HG03139 (cell line): ENCODE measurements around the gene ZNF462.

ENCODE experiments used
- ATAC-seq: cut with Tn5 transposase; IDR thresholded peaks from one replicate; pipeline ENCODE4 v1.9.1; 2021; ENCODE audit not compliant: unreplicated experiment

ZNF462 gene

GRCh38 chr9:106922026-106922425 is 59.1 kb downstream of the ZNF462 start:
- ATAC-seq, result no peak

GRCh38 chr9:106925392-106925791 is 62.4 kb downstream of the ZNF462 start:
- ATAC-seq, result no peak

DNA sequence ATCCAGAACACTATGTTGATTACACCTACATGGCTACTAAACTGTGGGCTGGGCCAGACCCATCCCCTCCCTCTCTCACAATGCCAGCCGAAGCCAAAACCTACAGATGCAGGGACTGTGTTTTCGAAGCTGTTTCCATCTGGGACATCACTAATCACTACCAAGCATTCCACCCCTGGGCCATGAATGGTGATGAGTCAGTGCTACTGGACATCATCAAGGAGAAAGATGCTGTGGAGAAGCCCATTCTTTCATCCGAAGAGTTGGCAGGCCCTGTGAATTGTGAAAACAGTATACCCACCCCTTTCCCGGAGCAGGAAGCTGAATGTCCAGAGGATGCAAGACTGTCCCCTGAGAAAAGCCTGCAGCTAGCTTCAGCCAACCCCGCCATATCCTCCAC is 65.0 kb downstream of the ZNF462 start:
- no peak for ATAC-seq

DNA sequence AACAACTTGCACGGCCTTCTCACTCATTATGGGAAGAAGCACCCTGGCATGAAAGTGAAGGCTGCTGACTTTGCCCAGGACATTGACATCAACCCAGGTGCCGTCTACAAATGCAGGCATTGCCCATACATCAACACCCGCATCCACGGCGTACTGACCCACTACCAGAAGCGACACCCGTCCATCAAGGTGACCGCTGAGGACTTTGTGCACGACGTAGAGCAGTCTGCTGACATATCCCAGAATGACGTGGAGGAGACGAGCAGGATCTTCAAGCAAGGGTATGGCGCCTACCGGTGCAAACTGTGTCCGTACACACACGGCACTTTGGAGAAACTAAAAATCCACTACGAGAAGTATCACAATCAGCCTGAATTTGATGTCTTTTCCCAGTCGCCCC is 65.4 kb downstream of the ZNF462 start:
- ATAC-seq, result no peak

DNA sequence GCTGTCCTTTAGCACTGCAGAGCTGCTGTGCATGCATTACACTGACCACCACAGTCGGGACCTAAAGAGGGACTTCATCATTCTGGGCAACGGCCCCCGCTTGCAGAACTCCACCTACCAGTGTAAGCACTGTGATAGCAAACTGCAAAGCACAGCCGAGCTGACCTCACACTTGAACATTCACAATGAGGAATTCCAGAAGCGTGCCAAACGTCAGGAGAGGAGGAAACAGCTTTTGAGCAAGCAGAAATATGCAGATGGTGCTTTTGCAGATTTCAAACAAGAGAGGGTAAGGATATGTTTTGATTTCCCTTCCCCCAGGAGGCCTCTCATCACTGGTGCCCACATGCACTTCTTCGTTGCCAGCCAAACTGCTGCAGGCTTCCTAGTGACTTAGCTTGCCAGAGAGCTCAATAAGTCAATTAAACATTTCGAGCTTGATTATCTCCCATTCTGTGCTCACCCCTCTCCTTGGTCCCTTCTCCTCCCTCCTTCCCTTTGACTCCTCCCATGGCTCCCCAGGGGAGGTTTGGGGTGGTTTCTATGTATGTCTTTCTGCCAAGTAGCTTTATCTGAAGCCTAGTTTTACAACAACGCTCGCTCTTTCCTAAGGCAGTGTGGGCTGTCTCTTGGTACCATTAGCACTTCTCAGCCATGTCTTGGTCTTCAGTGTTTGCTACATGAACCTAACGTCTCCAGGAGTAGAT is 66.7 kb downstream of the ZNF462 start:
- ATAC-seq, result no peak

GRCh38 chr9:106930477-106930876 is 67.5 kb downstream of the ZNF462 start:
- ATAC-seq, result no peak

- no peak for ATAC-seq
Observed at GRCh38 chr9:106931466-106931865, 68.5 kb downstream of the ZNF462 start.

- no peak for ATAC-seq
Observed at GRCh38 chr9:106932178-106932577, 69.2 kb downstream of the ZNF462 start.

DNA sequence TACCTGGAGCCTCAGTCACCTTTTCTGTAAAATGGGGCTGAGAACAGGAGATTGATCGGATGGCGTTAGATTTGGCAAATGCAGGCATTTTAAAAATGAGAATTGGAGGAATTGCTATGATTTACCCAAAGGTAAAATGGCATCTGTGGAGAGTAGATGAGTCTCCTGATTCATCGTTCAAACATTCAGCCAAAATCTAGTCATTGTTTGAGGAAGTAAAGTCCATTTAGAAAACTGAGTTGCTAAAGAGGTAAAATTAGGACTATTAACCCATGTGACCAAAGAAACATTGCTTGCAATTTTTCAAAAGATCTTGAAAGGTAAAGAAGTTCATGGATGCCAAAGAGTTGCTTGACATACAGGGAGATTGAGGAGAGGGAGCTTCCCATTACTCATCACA is 69.7 kb downstream of the ZNF462 start:
- ATAC-seq, result no peak

GRCh38 chr9:106933470-106933869 is 70.5 kb downstream of the ZNF462 start:
- no peak for ATAC-seq

DNA sequence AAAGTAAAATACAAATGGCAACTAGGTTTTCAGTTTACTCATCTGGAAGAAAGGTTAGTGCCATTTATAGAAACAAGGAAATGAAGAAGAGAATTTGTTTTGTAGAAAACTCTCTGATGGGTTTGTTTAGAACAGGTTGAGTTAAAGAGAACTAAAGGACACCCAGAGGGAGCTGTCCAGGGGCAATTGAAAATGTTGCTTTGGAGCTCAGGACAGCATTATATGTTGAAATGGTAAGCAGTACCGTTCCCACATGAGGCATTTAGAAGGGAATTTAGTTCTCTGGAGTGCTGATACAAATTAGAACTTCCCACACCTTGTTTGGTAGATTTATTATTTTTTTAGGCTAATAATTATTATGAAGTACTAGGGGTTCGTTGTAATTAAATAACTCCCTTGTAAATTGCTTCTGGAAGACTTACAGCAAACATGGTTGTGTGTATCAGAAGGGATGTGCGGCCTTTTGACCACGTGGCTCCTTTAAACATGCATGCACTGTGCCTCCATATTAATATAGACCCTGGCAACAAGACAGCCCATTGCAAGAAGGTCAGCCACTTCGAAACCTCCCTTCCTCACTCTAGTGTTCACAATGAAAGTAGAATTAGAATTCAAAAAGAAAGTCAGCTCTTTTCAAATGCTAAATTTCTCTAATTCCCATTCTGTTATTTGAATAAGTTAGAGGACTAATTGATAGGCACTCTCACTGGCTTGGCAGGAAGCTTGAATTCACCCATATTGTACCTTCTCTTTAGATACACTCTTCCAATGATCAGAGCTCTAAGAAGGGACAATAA is 71.7 kb downstream of the ZNF462 start:
- ATAC-seq, result no peak

- ATAC-seq, result no peak
Observed at GRCh38 chr9:106936680-106937079, 73.7 kb downstream of the ZNF462 start.

DNA sequence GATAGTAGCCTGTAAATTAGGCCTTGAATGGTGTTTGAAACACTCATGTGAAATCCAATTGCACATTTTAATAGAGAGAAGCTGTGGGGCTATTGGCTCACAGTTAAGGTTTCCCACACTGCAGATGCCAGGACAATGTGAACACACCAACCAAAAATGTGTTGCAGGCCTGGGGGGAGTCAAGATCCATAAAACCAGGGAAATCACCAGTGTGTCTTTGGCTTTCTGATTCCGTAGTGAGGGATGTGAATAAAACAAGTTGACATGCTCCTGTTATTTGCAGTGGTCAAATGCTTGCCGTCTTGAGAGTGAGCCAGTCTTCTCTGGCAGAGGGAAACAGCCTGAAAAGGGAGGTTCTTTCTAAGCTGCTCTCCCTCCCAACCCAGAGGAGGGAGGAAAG is 79.0 kb downstream of the ZNF462 start:
- no peak for ATAC-seq

- ATAC-seq, result no peak
Observed at GRCh38 chr9:106945727-106946660, 83.0 kb downstream of the ZNF462 start.

- no peak for ATAC-seq
Observed at GRCh38 chr9:106947106-106947900, 84.3 kb downstream of the ZNF462 start.

DNA sequence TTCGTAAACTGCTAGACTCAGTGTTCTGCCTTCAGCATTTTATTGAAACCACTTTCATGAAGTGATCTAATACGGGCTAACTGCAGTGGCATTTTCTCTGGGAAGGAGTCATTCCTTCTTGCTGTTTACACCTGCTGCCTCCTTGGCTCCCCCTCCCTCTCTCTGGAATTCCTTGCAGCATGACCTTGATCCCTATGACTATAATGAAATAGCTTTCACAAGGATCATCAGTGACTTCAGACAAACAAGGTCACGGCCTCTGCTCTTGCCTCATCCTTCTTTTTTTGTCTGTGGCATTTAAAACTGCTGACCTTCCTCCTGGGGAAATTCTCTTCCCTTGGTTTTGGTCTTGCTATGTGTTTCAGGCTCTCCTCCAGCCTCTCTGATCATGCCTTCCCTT is 90.2 kb downstream of the ZNF462 start:
- ATAC-seq, result no peak

DNA sequence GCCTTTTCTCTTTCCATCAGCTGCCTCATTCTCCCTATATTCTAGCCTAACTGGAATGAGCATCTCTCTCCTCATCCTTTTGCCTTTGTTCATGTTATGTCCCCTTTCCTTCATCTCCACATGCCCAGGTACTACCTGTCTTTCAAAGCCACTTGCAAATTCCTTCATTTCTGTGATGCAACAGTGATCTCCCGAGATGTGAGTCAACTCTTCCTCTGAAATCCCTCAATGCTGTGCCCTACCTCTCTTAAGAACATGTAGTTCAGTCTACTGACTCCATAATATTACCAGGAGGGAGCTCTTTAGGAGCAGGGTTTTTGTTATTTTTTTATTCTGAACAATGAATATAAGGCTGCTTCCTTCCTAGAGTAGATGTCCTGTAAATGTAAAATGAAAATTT is 91.6 kb downstream of the ZNF462 start:
- ATAC-seq, result no peak

GRCh38 chr9:106954974-106955850 is 92.2 kb downstream of the ZNF462 start:
- no peak for ATAC-seq

- no peak for ATAC-seq
Observed at GRCh38 chr9:106956971-106957370, 94.0 kb downstream of the ZNF462 start.
